ENCODE data around the gene MEGF10. TPM values are rescaled to one million over a fixed set of nuclear protein-coding genes. Genes with fewer than 3 reads are reported as not detected.

The MEGF10 gene
- total RNA-seq, 1 donor from 2014 or later: not detected

DNA sequence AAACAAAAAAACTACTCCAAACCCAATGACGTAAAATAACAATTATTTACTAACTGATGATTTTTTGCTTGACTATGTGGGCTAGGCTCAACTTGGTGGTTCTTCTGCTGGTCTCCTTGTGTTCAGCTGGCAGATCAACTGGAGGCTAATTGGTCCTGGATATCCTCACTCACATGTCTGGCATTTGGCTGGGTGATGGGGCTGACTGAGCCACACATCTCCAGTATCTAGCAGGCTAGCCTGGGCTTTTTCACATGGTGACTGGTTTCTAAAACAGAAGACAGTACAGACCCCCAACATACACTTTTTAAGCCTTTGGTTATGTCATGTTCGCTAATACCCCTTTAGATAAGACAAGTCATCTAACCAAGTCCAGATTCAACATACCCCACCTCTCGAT lies 122.1 kb downstream of the MEGF10 start:
- no peak for DNase-seq (ENCODE audit: low read depth)
- no peaks in the 10 kb centered on the region for H3K27me3 ChIP-seq (ENCODE audit: control insufficient read depth, insufficient read depth, low read length)
- no peak for TF ChIP-seq CTCF (IDR thresholded peaks at IDR 0.05; ENCODE audit: insufficient read depth, low read length, severe bottlenecking)
- no peaks in the 10 kb centered on the region for H3K36me3 ChIP-seq (ENCODE audit: control insufficient read depth, insufficient read depth, low read length)
- H3K4me3 ChIP-seq (ENCODE audit: low read depth, low read length): no peak overlapping the region
- FAIRE-seq: no peak

DNA sequence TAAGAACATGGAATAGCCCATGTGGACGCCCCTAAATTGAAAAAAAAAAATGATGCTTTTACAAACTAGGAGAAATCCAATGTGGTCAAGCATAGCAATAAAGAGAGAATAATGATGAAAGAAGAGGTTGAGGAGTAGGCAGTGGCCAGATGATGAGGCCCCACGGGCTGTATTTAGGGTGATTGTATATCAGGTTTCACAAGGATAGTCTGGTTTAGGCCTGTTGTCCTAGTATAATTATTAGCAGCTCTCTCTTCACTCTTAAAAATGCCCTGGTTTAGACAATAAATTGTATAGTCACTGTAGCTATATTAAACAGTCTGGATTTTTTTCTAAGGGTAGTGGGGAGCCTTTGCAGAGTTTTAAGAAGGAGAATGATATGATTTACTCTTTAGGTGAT lies 124.4 kb downstream of the MEGF10 start:
- DNase-seq (ENCODE audit: low read depth) (no peak), FAIRE-seq (no peak)
- H3K36me3 ChIP-seq (ENCODE audit: control insufficient read depth, insufficient read depth, low read length): no peaks in the 10 kb centered on the region
- no peak overlapping the region for H3K4me3 ChIP-seq (ENCODE audit: low read depth, low read length)
- no peaks in the 10 kb centered on the region for H3K27me3 ChIP-seq (ENCODE audit: control insufficient read depth, insufficient read depth, low read length)
- no peak for TF ChIP-seq CTCF (IDR thresholded peaks at IDR 0.05; ENCODE audit: insufficient read depth, low read length, severe bottlenecking)

- DNase-seq (ENCODE audit: low read depth) (no peak), FAIRE-seq (no peak)
- TF ChIP-seq CTCF (IDR thresholded peaks at IDR 0.05; ENCODE audit: insufficient read depth, low read length, severe bottlenecking): no peak
- H3K4me3 ChIP-seq (ENCODE audit: low read depth, low read length): no peak overlapping the region
- no peaks in the 10 kb centered on the region for H3K27me3 ChIP-seq (ENCODE audit: control insufficient read depth, insufficient read depth, low read length)
- H3K36me3 ChIP-seq (ENCODE audit: control insufficient read depth, insufficient read depth, low read length): no peaks in the 10 kb centered on the region
Observed at GRCh38 chr5:127416906-127417305, 126.3 kb downstream of the MEGF10 start.

DNA sequence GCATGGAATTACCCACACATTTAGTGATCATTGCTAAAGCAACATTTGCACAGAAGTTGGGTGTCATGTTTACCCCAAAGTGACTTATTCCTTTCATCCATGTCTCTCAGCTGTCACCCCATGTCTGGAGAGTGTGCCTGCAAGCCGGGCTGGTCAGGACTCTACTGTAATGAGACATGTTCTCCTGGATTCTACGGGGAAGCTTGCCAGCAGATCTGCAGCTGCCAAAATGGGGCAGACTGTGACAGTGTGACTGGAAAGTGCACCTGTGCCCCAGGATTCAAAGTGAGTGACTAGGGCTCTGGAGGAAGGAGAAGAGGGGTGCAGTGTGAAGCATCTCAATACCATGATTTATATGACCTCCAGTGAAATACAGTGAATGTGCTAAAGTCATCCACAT lies 126.9 kb downstream of the MEGF10 start:
- no peak for TF ChIP-seq CTCF (IDR thresholded peaks at IDR 0.05; ENCODE audit: insufficient read depth, low read length, severe bottlenecking)
- no peak for DNase-seq (ENCODE audit: low read depth)
- H3K4me3 ChIP-seq (ENCODE audit: low read depth, low read length): no peak overlapping the region
- H3K27me3 ChIP-seq (ENCODE audit: control insufficient read depth, insufficient read depth, low read length): no peaks in the 10 kb centered on the region
- FAIRE-seq: no peak
- no peaks in the 10 kb centered on the region for H3K36me3 ChIP-seq (ENCODE audit: control insufficient read depth, insufficient read depth, low read length)

GRCh38 chr5:127418367-127418766 lies 127.8 kb downstream of the MEGF10 start:
- H3K27me3 ChIP-seq (ENCODE audit: control insufficient read depth, insufficient read depth, low read length): no peaks in the 10 kb centered on the region
- DNase-seq (ENCODE audit: low read depth) (no peak), FAIRE-seq (no peak)
- TF ChIP-seq CTCF (IDR thresholded peaks at IDR 0.05; ENCODE audit: insufficient read depth, low read length, severe bottlenecking): no peak
- no peaks in the 10 kb centered on the region for H3K36me3 ChIP-seq (ENCODE audit: control insufficient read depth, insufficient read depth, low read length)
- no peak overlapping the region for H3K4me3 ChIP-seq (ENCODE audit: low read depth, low read length)

DNA sequence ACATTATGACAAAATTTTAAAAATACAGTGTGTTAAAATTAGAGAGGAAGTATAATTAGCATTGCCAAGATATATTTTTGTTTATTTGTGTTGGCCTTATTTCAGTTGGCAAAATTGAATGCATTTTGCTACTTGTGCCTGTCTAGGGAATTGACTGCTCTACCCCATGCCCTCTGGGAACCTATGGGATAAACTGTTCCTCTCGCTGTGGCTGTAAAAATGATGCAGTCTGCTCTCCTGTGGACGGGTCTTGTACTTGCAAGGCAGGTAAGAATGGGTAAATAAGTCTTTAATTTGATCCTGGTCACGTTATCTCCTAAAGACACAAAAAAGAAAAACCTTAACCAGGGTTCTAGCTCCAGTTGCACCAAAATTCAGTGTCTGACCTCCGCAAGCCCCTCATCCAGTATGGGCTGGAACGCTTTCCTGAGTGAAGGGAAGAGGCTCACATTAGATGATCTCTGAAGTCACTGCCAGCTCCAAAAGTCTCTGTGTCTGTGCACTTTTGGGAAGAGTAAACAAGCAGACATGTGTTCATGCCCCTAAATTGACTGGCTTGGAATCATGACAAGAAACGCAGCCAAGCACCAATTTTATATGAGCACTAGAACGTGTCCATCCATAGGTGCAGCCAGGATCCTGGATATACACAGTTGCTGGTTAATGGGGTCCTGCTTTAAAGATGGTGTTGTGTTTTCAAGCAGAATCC lies 128.5 kb downstream of the MEGF10 start:
- Histone ChIP-seq H3K36me3 (ENCODE audit: control insufficient read depth, insufficient read depth, low read length) (no peaks in the 10 kb centered on the region), H3K27me3 (ENCODE audit: control insufficient read depth, insufficient read depth, low read length) (no peaks in the 10 kb centered on the region), H3K4me3 (ENCODE audit: low read depth, low read length) (no peak overlapping the region)
- FAIRE-seq (no peak), DNase-seq (ENCODE audit: low read depth) (no peak)
- TF ChIP-seq CTCF (IDR thresholded peaks at IDR 0.05; ENCODE audit: insufficient read depth, low read length, severe bottlenecking): no peak

Data from bronchial epithelial cell (primary cell).